Vagina (tissue), 2 donors: Measurements from ENCODE around the gene TRIM24.

Experiments used
- POLR2A ChIP-seq, 2 donors: fragments of 450-650 bp; IDR thresholded peaks; one replicate each; pipeline ENCODE4 v1.6.1; 2017; ENCODE audit warnings: antibody characterized with exemption in 2 of 2, mild to moderate bottlenecking in 2 of 2, moderate library complexity in 2 of 2
- TF ChIP-seq, protein P1 (sequence below), 3 experiments: fragments of 450-650 bp in 2 of 3; fragments of 200-600 bp in 1 of 3; sonication (generic) in 1 of 3; IDR thresholded peaks; one replicate each; pipeline ENCODE4 v1.5.1; 2017 to 2019; ENCODE audit warnings: antibody characterized with exemption in 3 of 3, mild to moderate bottlenecking in 2 of 3, moderate library complexity in 2 of 3

DNA sequence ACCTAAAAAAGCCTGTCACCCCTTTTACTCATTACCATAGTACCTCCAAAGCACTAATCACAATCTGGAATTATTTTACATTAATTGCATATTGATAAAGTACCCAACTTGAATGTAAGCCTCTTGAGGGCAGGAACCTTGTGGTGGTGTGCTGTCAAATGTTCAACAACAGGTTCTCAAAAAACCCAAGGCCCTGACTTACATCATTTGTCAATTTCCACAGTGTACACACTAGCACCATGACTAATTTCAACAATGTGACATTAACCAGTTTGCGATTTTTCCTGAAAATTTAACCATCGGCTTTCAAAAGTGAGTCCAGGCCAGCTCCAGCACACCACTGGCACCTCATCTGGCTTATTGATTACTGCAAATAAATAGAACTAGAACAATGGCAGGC lies 153.6 kb downstream of the TRIM24 start:
- no peak for TF ChIP-seq POLR2A (IDR thresholded peaks at IDR 0.05)
- TF ChIP-seq, protein P1, sequence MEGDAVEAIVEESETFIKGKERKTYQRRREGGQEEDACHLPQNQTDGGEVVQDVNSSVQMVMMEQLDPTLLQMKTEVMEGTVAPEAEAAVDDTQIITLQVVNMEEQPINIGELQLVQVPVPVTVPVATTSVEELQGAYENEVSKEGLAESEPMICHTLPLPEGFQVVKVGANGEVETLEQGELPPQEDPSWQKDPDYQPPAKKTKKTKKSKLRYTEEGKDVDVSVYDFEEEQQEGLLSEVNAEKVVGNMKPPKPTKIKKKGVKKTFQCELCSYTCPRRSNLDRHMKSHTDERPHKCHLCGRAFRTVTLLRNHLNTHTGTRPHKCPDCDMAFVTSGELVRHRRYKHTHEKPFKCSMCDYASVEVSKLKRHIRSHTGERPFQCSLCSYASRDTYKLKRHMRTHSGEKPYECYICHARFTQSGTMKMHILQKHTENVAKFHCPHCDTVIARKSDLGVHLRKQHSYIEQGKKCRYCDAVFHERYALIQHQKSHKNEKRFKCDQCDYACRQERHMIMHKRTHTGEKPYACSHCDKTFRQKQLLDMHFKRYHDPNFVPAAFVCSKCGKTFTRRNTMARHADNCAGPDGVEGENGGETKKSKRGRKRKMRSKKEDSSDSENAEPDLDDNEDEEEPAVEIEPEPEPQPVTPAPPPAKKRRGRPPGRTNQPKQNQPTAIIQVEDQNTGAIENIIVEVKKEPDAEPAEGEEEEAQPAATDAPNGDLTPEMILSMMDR (IDR thresholded peaks at IDR 0.05), result no peak
